IPS-20b (cell line): ENCODE measurements around the gene NMB.
A peak's percentile ranks its signal among the peaks of the same experiment; 100 is the strongest.

ENCODE experiments used
- H3K27ac ChIP-seq: one replicate; pipeline ENCODE4 v1.5.1; 2013; ENCODE audit warnings: low read length
- H3K27me3 ChIP-seq: 2 replicates; pipeline ENCODE4 v1.6.1; 2013; ENCODE audit warnings: mild to moderate bottlenecking, low read length, inconsistent platforms; ENCODE audit not compliant: insufficient read depth
- H3K36me3 ChIP-seq: 2 replicates; pipeline ENCODE4 v1.6.1; 2013; ENCODE audit warnings: low read depth, mild to moderate bottlenecking, inconsistent platforms, low read length, moderate library complexity; ENCODE audit not compliant: insufficient read depth
- H3K4me1 ChIP-seq: 2 replicates; pipeline ENCODE4 v1.6.1; 2013; ENCODE audit warnings: mild to moderate bottlenecking, control low read depth, inconsistent platforms, low read length, moderate library complexity; ENCODE audit not compliant: insufficient read depth
- H3K4me3 ChIP-seq: 2 replicates; pipeline ENCODE4 v1.5.1; 2013; ENCODE audit warnings: mild to moderate bottlenecking, low read length, inconsistent platforms
- H3K9ac ChIP-seq: 2 replicates; pipeline ENCODE4 v1.6.1; 2013; ENCODE audit warnings: low read depth, mild to moderate bottlenecking, inconsistent platforms, low read length, moderate library complexity
- H3K9me3 ChIP-seq: 2 replicates; pipeline ENCODE4 v1.6.1; 2013; ENCODE audit warnings: mild to moderate bottlenecking, low read depth, low read length, inconsistent platforms; ENCODE audit not compliant: insufficient read depth

NMB gene

GRCh38 chr15:84681831-84682230 is 23.8 kb upstream of the NMB start:
- H3K27ac ChIP-seq: no peak overlapping the region

GRCh38 chr15:84671211-84671610 is 13.2 kb upstream of the NMB start:
- Histone ChIP-seq H3K36me3 (peaks cover 76% of the 10 kb centered on the region), H3K4me1 (no peaks in the 10 kb centered on the region), H3K4me3 (no peak overlapping the region), H3K27me3 (no peaks in the 10 kb centered on the region), H3K9ac (no peak overlapping the region), H3K27ac (no peak overlapping the region), H3K9me3 (no peaks in the 10 kb centered on the region)

More at GRCh38 chr15:84681831-84682230, 23.8 kb upstream of the NMB start:
- peaks cover 77% of the 10 kb centered on the region for H3K36me3 ChIP-seq
- no peak overlapping the region for H3K9ac ChIP-seq
- H3K9me3 ChIP-seq: no peaks in the 10 kb centered on the region
- H3K4me1 ChIP-seq: no peaks in the 10 kb centered on the region
- H3K4me3 ChIP-seq: no peak overlapping the region
- no peaks in the 10 kb centered on the region for H3K27me3 ChIP-seq

GRCh38 chr15:84669726-84670125 is 11.7 kb upstream of the NMB start:
- no peaks in the 10 kb centered on the region for H3K9me3 ChIP-seq
- H3K27ac ChIP-seq: no peak overlapping the region
- H3K27me3 ChIP-seq: no peaks in the 10 kb centered on the region
- H3K36me3 ChIP-seq: peaks cover 78% of the 10 kb centered on the region
- H3K4me1 ChIP-seq: no peaks in the 10 kb centered on the region
- H3K9ac ChIP-seq: no peak overlapping the region
- no peak overlapping the region for H3K4me3 ChIP-seq

- H3K27ac ChIP-seq: no peak overlapping the region
- no peaks in the 10 kb centered on the region for H3K9me3 ChIP-seq
- H3K9ac ChIP-seq: no peak overlapping the region
Observed at GRCh38 chr15:84668221-84668982, 10.4 kb upstream of the NMB start.

GRCh38 chr15:84666373-84666772 is 8.4 kb upstream of the NMB start:
- Histone ChIP-seq H3K27me3 (no peaks in the 10 kb centered on the region), H3K9ac (no peak overlapping the region), H3K4me1 (no peaks in the 10 kb centered on the region), H3K4me3 (no peak overlapping the region), H3K27ac (no peak overlapping the region), H3K36me3 (peaks cover 73% of the 10 kb centered on the region), H3K9me3 (no peaks in the 10 kb centered on the region)

More at GRCh38 chr15:84668221-84668982, 10.4 kb upstream of the NMB start:
- no peaks in the 10 kb centered on the region for H3K27me3 ChIP-seq
- H3K36me3 ChIP-seq: peaks cover 73% of the 10 kb centered on the region
- H3K4me3 ChIP-seq: no peak overlapping the region
- no peaks in the 10 kb centered on the region for H3K4me1 ChIP-seq

- Histone ChIP-seq H3K36me3 (peaks cover 24% of the 10 kb centered on the region), H3K9ac (no peak overlapping the region), H3K4me1 (peaks cover 4% of the 10 kb centered on the region; the same call in 1 of the 2 replicates), H3K27me3 (peaks cover 19% of the 10 kb centered on the region), H3K9me3 (no peaks in the 10 kb centered on the region), H3K27ac (no peak overlapping the region), H3K4me3 (no peak overlapping the region)
Observed at GRCh38 chr15:84661001-84661400, 3.0 kb upstream of the NMB start.

GRCh38 chr15:84659904-84660781 is 2.1 kb upstream of the NMB start:
- Histone ChIP-seq H3K4me3 (no peak overlapping the region), H3K27me3 (peaks cover 23% of the 10 kb centered on the region), H3K4me1 (peaks cover 4% of the 10 kb centered on the region; the same call in 1 of the 2 replicates), H3K36me3 (peaks cover 16% of the 10 kb centered on the region), H3K9ac (no peak overlapping the region), H3K9me3 (no peaks in the 10 kb centered on the region), H3K27ac (no peak overlapping the region)

GRCh38 chr15:84658788-84659411 is 901 bp upstream of the NMB start:
- peak overlapping the region; percentile 71; the same call in 1 of the 2 replicates for H3K9ac ChIP-seq
- no peaks in the 10 kb centered on the region for H3K9me3 ChIP-seq
- no peak overlapping the region for H3K27ac ChIP-seq
- peak overlapping the region; percentile 82 for H3K4me3 ChIP-seq
- peaks cover 8% of the 10 kb centered on the region; the same call in 1 of the 2 replicates for H3K36me3 ChIP-seq
- peaks cover 4% of the 10 kb centered on the region; the same call in 1 of the 2 replicates for H3K4me1 ChIP-seq
- H3K27me3 ChIP-seq: peaks cover 25% of the 10 kb centered on the region

GRCh38 chr15:84657748-84658079 is 285 bp downstream of the NMB start:
- Histone ChIP-seq H3K27ac (no peak overlapping the region), H3K27me3 (peaks cover 25% of the 10 kb centered on the region), H3K4me3 (peak overlapping the region; percentile 82), H3K4me1 (peaks cover 4% of the 10 kb centered on the region; the same call in 1 of the 2 replicates), H3K36me3 (peaks cover 7% of the 10 kb centered on the region), H3K9ac (peak overlapping the region; percentile 74; the same call in 1 of the 2 replicates), H3K9me3 (no peaks in the 10 kb centered on the region)

- peaks cover 4% of the 10 kb centered on the region; the same call in 1 of the 2 replicates for H3K4me1 ChIP-seq
- peak overlapping the region; percentile 82; the same call in 1 of the 2 replicates for H3K4me3 ChIP-seq
- peaks cover 25% of the 10 kb centered on the region for H3K27me3 ChIP-seq
- H3K36me3 ChIP-seq: peaks cover 9% of the 10 kb centered on the region
- H3K27ac ChIP-seq: no peak overlapping the region
- no peaks in the 10 kb centered on the region for H3K9me3 ChIP-seq
- H3K9ac ChIP-seq: no peak overlapping the region
Observed at GRCh38 chr15:84656972-84657371, 1.0 kb downstream of the NMB start.

GRCh38 chr15:84654689-84655453 is 3.1 kb downstream of the NMB start:
- H3K36me3 ChIP-seq: peaks cover 27% of the 10 kb centered on the region
- peak overlapping the region; percentile 96 for H3K4me3 ChIP-seq
- peaks cover 4% of the 10 kb centered on the region; the same call in 1 of the 2 replicates for H3K4me1 ChIP-seq
- H3K9me3 ChIP-seq: no peaks in the 10 kb centered on the region
- H3K27me3 ChIP-seq: peaks cover 25% of the 10 kb centered on the region
- no peak overlapping the region for H3K27ac ChIP-seq
- peak overlapping the region; percentile 88; the same call in 1 of the 2 replicates for H3K9ac ChIP-seq
